H1 (cell line): ENCODE results near the gene SLC27A5. TPM values are rescaled to one million over a fixed set of nuclear protein-coding genes. Genes with fewer than 3 reads are reported as not detected.

Source experiments
- CTCF ChIA-PET: fragments of 300-600 bp; sonication (Branson Sonifier 250); formaldehyde crosslinking; loops from one replicate; lab custom pipeline; 2021; ENCODE audit not compliant: partially characterized antibody; lab: Charles Lee
- POLR2A ChIA-PET: fragments of 300-600 bp; sonication (Branson Sonifier 250); formaldehyde crosslinking; loops from one replicate; lab custom pipeline; 2021; ENCODE audit warnings: inconsistent platforms; ENCODE audit not compliant: partially characterized antibody; lab: Charles Lee
- DNase-seq, 2 experiments: peaks; one replicate each; pipeline versions ENCODE4 v3.0.0 to v3.0.0-alpha.2; 2010 to 2022; ENCODE audit warnings: low spot score in 2 of 2, low read depth in 1 of 2, mixed read lengths in 1 of 2
- FAIRE-seq: peaks from 2 replicates; lab custom pipeline; 2011; peaks lifted over from hg19 to GRCh38; lab: Jason Lieb, UNC
- H2AFZ ChIP-seq: 2 replicates; pipeline ENCODE4 v1.8.1; 2012; ENCODE audit warnings: low read length, inconsistent platforms
- H2AK5ac ChIP-seq: 2 replicates; pipeline ENCODE4 v1.6.1; 2013; ENCODE audit warnings: low read depth, low read length
- H2BK120ac ChIP-seq: replicated peaks from 2 replicates; pipeline ENCODE3; 2013; ENCODE audit warnings: low read depth, low read length, inconsistent platforms
- H2BK12ac ChIP-seq: 2 replicates; pipeline ENCODE4 v1.6.1; 2013; ENCODE audit warnings: low read depth, low read length
- H2BK15ac ChIP-seq: 2 replicates; pipeline ENCODE4 v1.6.1; 2013; ENCODE audit warnings: low read length
- H2BK20ac ChIP-seq: 2 replicates; pipeline ENCODE4 v1.6.1; 2013; ENCODE audit warnings: low read length
- H2BK5ac ChIP-seq: 2 replicates; pipeline ENCODE4 v1.6.1; 2013; ENCODE audit warnings: low read depth, low read length
- H3K14ac ChIP-seq: 2 replicates; pipeline ENCODE4 v1.6.1; 2013; ENCODE audit warnings: inconsistent platforms; ENCODE audit not compliant: insufficient read length
- H3K18ac ChIP-seq: 2 replicates; pipeline ENCODE4 v1.6.1; 2013; ENCODE audit warnings: low read length; ENCODE audit errors: extremely low read depth
- H3K23ac ChIP-seq: 2 replicates; pipeline ENCODE4 v1.6.1; 2013; ENCODE audit warnings: inconsistent platforms; ENCODE audit not compliant: insufficient read length
- H3K23me2 ChIP-seq: 2 replicates; pipeline ENCODE4 v1.6.1; 2013; ENCODE audit warnings: low read depth, low read length
- H3K27ac ChIP-seq: 2 replicates; pipeline ENCODE4 v1.6.1; 2011; ENCODE audit warnings: low read depth, low read length, inconsistent platforms
- H3K27me3 ChIP-seq, 4 experiments: replicated peaks in 1 of 4; 1 replicate in 1 of 4; 2 replicates in 3 of 4; pipeline versions ENCODE4 v1.6.1 to v1.8.1; 2011 to 2013; ENCODE audit warnings: low read length in 3 of 4, mild to moderate bottlenecking in 3 of 4, inconsistent platforms in 2 of 4, mixed read lengths in 2 of 4, moderate library complexity in 1 of 4; ENCODE audit not compliant: control insufficient read depth in 3 of 4, insufficient read depth in 3 of 4; ENCODE audit errors: extremely low read depth in 1 of 4
- H3K36me3 ChIP-seq, 4 experiments: 2 replicates each; pipeline versions ENCODE4 v1.6.1 to v1.8.1; 2011 to 2013; ENCODE audit warnings: mild to moderate bottlenecking in 4 of 4, low read length in 3 of 4, moderate library complexity in 2 of 4, control low read depth in 1 of 4, inconsistent platforms in 1 of 4; ENCODE audit not compliant: insufficient read depth in 4 of 4, control insufficient read depth in 2 of 4
- H3K4ac ChIP-seq: replicated peaks from 2 replicates; pipeline ENCODE3; 2013; ENCODE audit warnings: low read length, low read depth, mixed read lengths, inconsistent platforms; ENCODE audit not compliant: insufficient read length
- H3K4me1 ChIP-seq, 4 experiments: replicated peaks in 1 of 4; 1 replicate in 1 of 4; 2 replicates in 3 of 4; pipeline versions ENCODE4 v1.6.1 to v1.8.1; 2011 to 2013; ENCODE audit warnings: low read length in 3 of 4, inconsistent platforms in 2 of 4, mixed read lengths in 1 of 4; ENCODE audit not compliant: insufficient read depth in 4 of 4, control insufficient read depth in 3 of 4
- H3K4me2 ChIP-seq, 2 experiments: 2 replicates each; pipeline versions ENCODE4 v1.6.1 to v1.8.1; 2011 to 2013; ENCODE audit warnings: low read depth in 2 of 2, low read length in 2 of 2, control low read depth in 1 of 2, inconsistent platforms in 1 of 2, mild to moderate bottlenecking in 1 of 2; ENCODE audit not compliant: insufficient read depth in 1 of 2
- H3K4me3 ChIP-seq, 4 experiments: fragments of 200-600, 300-600 bp in 1 of 4; sonication (generic), shearing (Covaris generic), sonication (Bioruptor Twin) in 1 of 4; 2 replicates each; pipeline versions ENCODE4 v1.5.1 to v1.8.1; 2011 to 2016; ENCODE audit warnings: low read length in 4 of 4, low read depth in 3 of 4, control low read depth in 2 of 4, inconsistent platforms in 2 of 4, mild to moderate bottlenecking in 2 of 4, mixed read lengths in 1 of 4, moderate library complexity in 1 of 4; ENCODE audit not compliant: insufficient read depth in 2 of 4; ENCODE audit errors: extremely low read depth in 1 of 4
- H3K56ac ChIP-seq: replicated peaks from 2 replicates; pipeline ENCODE3; 2013; ENCODE audit warnings: low read depth, mild to moderate bottlenecking, mixed read lengths, low read length, inconsistent platforms; ENCODE audit not compliant: insufficient read length
- H3K79me1 ChIP-seq: 2 replicates; pipeline ENCODE4 v1.6.1; 2013; ENCODE audit warnings: low read depth, low read length, control low read depth
- H3K79me2 ChIP-seq, 2 experiments: 2 replicates each; pipeline versions ENCODE4 v1.6.1 to v1.8.1; 2012 to 2013; ENCODE audit warnings: low read length in 2 of 2, mild to moderate bottlenecking in 2 of 2, inconsistent platforms in 1 of 2; ENCODE audit not compliant: insufficient read depth in 2 of 2, control insufficient read depth in 1 of 2
- H3K9ac ChIP-seq, 4 experiments: replicated peaks in 1 of 4; 1 replicate in 1 of 4; 2 replicates in 3 of 4; pipeline versions ENCODE4 v1.6.1 to v1.8.1; 2011 to 2013; ENCODE audit warnings: low read depth in 3 of 4, low read length in 3 of 4, control low read depth in 2 of 4, mild to moderate bottlenecking in 2 of 4, moderate library complexity in 2 of 4, inconsistent platforms in 1 of 4; ENCODE audit errors: extremely low read depth in 1 of 4
- H3K9me3 ChIP-seq, 2 experiments: 2 replicates each; pipeline versions ENCODE4 v1.6.1 to v1.8.1; 2012 to 2013; ENCODE audit warnings: mild to moderate bottlenecking in 2 of 2, moderate library complexity in 2 of 2, control low read depth in 1 of 2, inconsistent platforms in 1 of 2, low read depth in 1 of 2, low read length in 1 of 2, mixed read lengths in 1 of 2; ENCODE audit not compliant: insufficient read depth in 2 of 2
- H4K20me1 ChIP-seq, 2 experiments: replicated peaks in 1 of 2; 2 replicates each; pipeline versions ENCODE3 to v1.8.1; 2011 to 2013; ENCODE audit warnings: inconsistent platforms in 2 of 2, low read length in 2 of 2, mild to moderate bottlenecking in 1 of 2; ENCODE audit not compliant: insufficient read depth in 2 of 2, control insufficient read depth in 1 of 2
- H4K5ac ChIP-seq: 2 replicates; pipeline ENCODE4 v1.6.1; 2013; ENCODE audit warnings: low read length, low read depth, mixed read lengths, inconsistent platforms; ENCODE audit not compliant: insufficient read length
- H4K8ac ChIP-seq: 2 replicates; pipeline ENCODE4 v1.8.0; 2013; ENCODE audit warnings: mild to moderate bottlenecking, moderate library complexity, low read length, inconsistent platforms; ENCODE audit not compliant: insufficient read depth; ENCODE audit errors: extremely low read depth
- H4K91ac ChIP-seq: replicated peaks from 2 replicates; pipeline ENCODE3; 2013; ENCODE audit warnings: low read length, mixed read lengths, inconsistent platforms; ENCODE audit not compliant: insufficient read length
- FOSL1 ChIP-seq: IDR thresholded peaks from 2 replicates; pipeline ENCODE4 v1.6.1; 2011; ENCODE audit warnings: mild to moderate bottlenecking, low read depth, low read length, moderate library complexity; ENCODE audit not compliant: insufficient read depth
- POLR2AphosphoS5 ChIP-seq: IDR thresholded peaks from 2 replicates; pipeline ENCODE4 v1.6.1; 2011; ENCODE audit warnings: low read depth, low read length
- WGBS, 2 experiments: shearing (Covaris generic) in 1 of 2; methylation state at CpG; one replicate each; pipeline versions ENCODE4 v1.1.6 to v1.1.7; 2013 to 2015; ENCODE audit warnings: low lambda C conversion rate in 2 of 2, mixed read lengths in 2 of 2, inconsistent platforms in 1 of 2, low coverage in 1 of 2, missing lambda C conversion rate in 1 of 2; ENCODE audit not compliant: insufficient replicate concordance in 2 of 2, insufficient coverage in 1 of 2, insufficient read length in 1 of 2; ENCODE audit errors: extremely low coverage in 1 of 2, missing lambda C conversion rate in 1 of 2; 5-methylcytosine and 5-hydroxymethylcytosine counted together
- polyA plus RNA-seq, 7 experiments: library from polyadenylated mRNA; depleted of rRNA in 3 of 7; stranded (reverse) in 5 of 7; unstranded in 2 of 7; fragments of >200 nt in 5 of 7; fragments of 200-250 nt in 2 of 7; gene quantifications; 1 replicate in 5 of 7; 2 replicates in 1 of 7; 4 replicates in 1 of 7; pipeline versions ENCODE4 v1.2.1 to v1.2.3, GENCODE V29; 2011 to 2013; ENCODE audit warnings: missing spikeins in 2 of 7, mixed read lengths in 2 of 7
- total RNA-seq: library from RNA; stranded (reverse); fragmentation: NEBNext Ultra II Directional; extraction: Animal tissue kit (Norgen Biotek cat#: 25700); gene quantifications from 2 replicates; pipeline ENCODE4 v1.2.1, GENCODE V29; 2021

The SLC27A5 gene
- total and polyA plus RNA-seq, 2 of the 8 experiments (the other 6 are each of a cell fraction or from before 2014, with no cell fraction given): 25.1 to 80.5 TPM

DNA sequence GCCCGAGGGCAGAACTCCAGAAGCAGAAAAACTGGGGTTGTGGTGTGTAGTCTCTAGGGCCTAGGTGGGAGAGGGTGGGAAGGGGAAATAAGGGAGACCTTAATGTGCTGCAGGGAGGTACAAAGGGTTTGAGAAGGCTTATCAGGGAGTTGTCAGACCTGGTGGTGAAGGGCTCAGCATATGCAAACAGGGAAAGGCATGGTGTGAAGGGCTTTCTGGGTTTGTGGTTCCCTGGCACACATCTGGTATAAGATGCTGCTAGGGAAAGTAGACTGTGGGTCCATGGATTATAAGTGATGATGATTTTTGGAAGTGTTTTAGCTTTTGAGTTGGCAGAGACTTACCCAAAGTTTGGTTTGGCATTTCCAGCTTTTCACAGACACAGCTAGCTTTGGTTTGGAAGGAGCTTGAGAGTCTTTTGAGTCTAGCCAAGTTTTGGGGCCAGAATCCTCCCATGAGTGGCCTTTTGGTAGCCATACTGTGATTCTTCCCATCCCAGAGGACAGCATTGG lies 34.3 kb upstream of the SLC27A5 start:
- POLR2A ChIA-PET: interaction anchor here (0.9 to 13.8 kb wide), 13 partner anchors 8 to 184 kb away, joined by 3 to 650 read pairs (median 9); partner anchors contain the start of genes CHMP2A, MZF1, SLC27A5 and UBE2M
- Histone ChIP-seq H3K4ac (no peak overlapping the region), H3K14ac (no peak overlapping the region), H2BK12ac (no peak overlapping the region), H3K18ac (no peak overlapping the region), H3K23ac (no peak overlapping the region), H4K8ac (no peak overlapping the region), H3K4me2 (peak overlapping the region; percentile 92 to 98), H3K79me2 (peaks cover 28 to 49% of the 10 kb centered on the region in 2 experiments), H3K27me3 (peaks cover 0 to 12% (median 6%) of the 10 kb centered on the region in 4 experiments; a peak in 5 of 7 replicates), H3K79me1 (peaks cover 17% of the 10 kb centered on the region), H2BK120ac (no peak overlapping the region), H2BK5ac (peak overlapping the region; percentile 1; the same call in 1 of the 2 replicates), H3K9ac (peak overlapping the region in 3 of 4 experiments; percentile 48 to 96 (median 92); a peak in 5 of 7 replicates), H4K5ac (no peak overlapping the region), H3K4me1 (peaks cover 3 to 10% (median 5%) of the 10 kb centered on the region in 4 experiments; a peak in 6 of 7 replicates), H3K23me2 (peaks cover 13% of the 10 kb centered on the region), H2BK20ac (no peak overlapping the region), H3K4me3 (peak overlapping the region; percentile 89 to 100 (median 94)), H3K27ac (no peak overlapping the region), H2AK5ac (no peak overlapping the region), H2BK15ac (no peak overlapping the region), H2AFZ (no peak overlapping the region), H4K91ac (no peak overlapping the region), H3K9me3 (no peaks in the 10 kb centered on the region), H3K36me3 (peaks cover 39 to 60% (median 51%) of the 10 kb centered on the region in 4 experiments), H3K56ac (no peak overlapping the region), H4K20me1 (peaks cover 40 to 53% of the 10 kb centered on the region in 2 experiments)
- FAIRE-seq: no peak
- 79% methylated on average over 1 of the region's 1 CpG; no CpG with 5 or more reads in 1 of the 2 experiments for WGBS, 2 experiments
- TF ChIP-seq POLR2AphosphoS5 (peak; percentile 8; the same call in 1 of the 2 replicates), FOSL1 (no peak)
- no peak for DNase-seq
- CTCF ChIA-PET: interaction anchor here (1.9 to 3.6 kb wide), 2 partner anchors 8 to 27 kb away, joined by 9 to 21 read pairs; partner anchors contain the start of genes CHMP2A and ZBTB45
